Measurements from ENCODE around the gene GAS7.
"Not testable (repeated sequence)": the region's sequence is repeated elsewhere in the genome, so short reads cannot be mapped to it uniquely, and the experiment has no call there.

The GAS7 gene

GRCh38 chr17:10114931-10115535 is 83.4 kb downstream of the GAS7 start:
- peak in 49 of 56 donors; percentile 20 to 83 (median 65) for DNase-seq

- DNase-seq = no peak
Measured at GRCh38 chr17:10112962-10113361, 85.4 kb downstream of the GAS7 start.

GRCh38 chr17:10111907-10112452 is 86.4 kb downstream of the GAS7 start:
- no peak for DNase-seq

- no peak for DNase-seq
Measured at GRCh38 chr17:10109146-10109545, 89.3 kb downstream of the GAS7 start.

- DNase-seq = peak in 2 of 56 donors; percentile 10 to 15
Measured at GRCh38 chr17:10107316-10108165, 90.9 kb downstream of the GAS7 start.

GRCh38 chr17:10106067-10106466 is 92.3 kb downstream of the GAS7 start:
- no peak for DNase-seq

GRCh38 chr17:10105513-10106001 is 92.8 kb downstream of the GAS7 start:
- DNase-seq = no peak

- DNase-seq = no peak
Measured at GRCh38 chr17:10103712-10104111, 94.7 kb downstream of the GAS7 start.

- DNase-seq = no peak
Measured at GRCh38 chr17:10102817-10103216, 95.6 kb downstream of the GAS7 start.

- DNase-seq = no peak
Measured at GRCh38 chr17:10099051-10099571, 99.3 kb downstream of the GAS7 start.

GRCh38 chr17:10096596-10096995 is 101.8 kb downstream of the GAS7 start:
- no peak for DNase-seq

GRCh38 chr17:10095295-10095694 is 103.1 kb downstream of the GAS7 start:
- DNase-seq = not testable (repeated sequence)

GRCh38 chr17:10094797-10095196 is 103.6 kb downstream of the GAS7 start:
- DNase-seq = no peak

- DNase-seq = no peak
Measured at GRCh38 chr17:10092595-10092994, 105.8 kb downstream of the GAS7 start.

- no peak for DNase-seq
Measured at GRCh38 chr17:10091046-10091445, 107.4 kb downstream of the GAS7 start.

GRCh38 chr17:10089196-10089804 is 109.1 kb downstream of the GAS7 start:
- no peak for DNase-seq

- no peak for DNase-seq
Measured at GRCh38 chr17:10088444-10088843, 110.0 kb downstream of the GAS7 start.

GRCh38 chr17:10087355-10087754 is 111.1 kb downstream of the GAS7 start:
- no peak for DNase-seq

- DNase-seq = no peak
Measured at GRCh38 chr17:10083864-10084263, 114.5 kb downstream of the GAS7 start.

- no peak for DNase-seq
Measured at GRCh38 chr17:10082795-10083194, 115.6 kb downstream of the GAS7 start.

GRCh38 chr17:10081571-10082169 is 116.7 kb downstream of the GAS7 start:
- no peak for DNase-seq
